GM19351 (cell line): ENCODE measurements around the gene ASPHD1.
"Not testable (repeated sequence)": the region's sequence is repeated elsewhere in the genome, so short reads cannot be mapped to it uniquely, and the experiment has no call there.

Source experiments
- ATAC-seq: cut with Tn5 transposase; IDR thresholded peaks from one replicate; pipeline ENCODE4 v1.9.1; 2021; ENCODE audit warnings: mild to moderate bottlenecking, moderate library complexity; ENCODE audit not compliant: unreplicated experiment

Gene ASPHD1

GRCh38 chr16:29900102-29900887, at the start of gene ASPHD1:
TSS of gene ASPHD1 (plus strand) at chr16:29900488. CDS start at chr16:29900972, 484 bp downstream.
- no peak for ATAC-seq

GRCh38 chr16:29850998-29851397, 49.3 kb upstream of the ASPHD1 start:
- no peak for ATAC-seq

- ATAC-seq = no peak
Observed at GRCh38 chr16:29852654-29853053, 47.6 kb upstream of the ASPHD1 start.

- no peak for ATAC-seq
Observed at GRCh38 chr16:29854520-29855100, 45.7 kb upstream of the ASPHD1 start.

- ATAC-seq = no peak
Observed at GRCh38 chr16:29857133-29857760, 43.0 kb upstream of the ASPHD1 start.

- no peak for ATAC-seq
Observed at GRCh38 chr16:29858149-29858849, 42.0 kb upstream of the ASPHD1 start.

- no peak for ATAC-seq
Observed at GRCh38 chr16:29858974-29859373, 41.3 kb upstream of the ASPHD1 start.

GRCh38 chr16:29860218-29860617, 40.1 kb upstream of the ASPHD1 start:
- no peak for ATAC-seq

- ATAC-seq = no peak
Observed at GRCh38 chr16:29862383-29862883, 37.9 kb upstream of the ASPHD1 start.

- ATAC-seq = peak; percentile 91
Observed at GRCh38 chr16:29862884-29863668, 37.2 kb upstream of the ASPHD1 start, which contains the start of gene CDIPT. TSS of gene CDIPT (minus strand) at chr16:29863226. CDS start at chr16:29862857, 369 bp downstream.

- no peak for ATAC-seq
Observed at GRCh38 chr16:29863669-29863984, 36.7 kb upstream of the ASPHD1 start.

GRCh38 chr16:29864205-29864604, 36.1 kb upstream of the ASPHD1 start:
- ATAC-seq = no peak

GRCh38 chr16:29868396-29869009, 31.8 kb upstream of the ASPHD1 start:
- no peak for ATAC-seq

GRCh38 chr16:29869067-29869466, 31.2 kb upstream of the ASPHD1 start:
- ATAC-seq = not testable (repeated sequence)

GRCh38 chr16:29871822-29872546, 28.3 kb upstream of the ASPHD1 start:
- no peak for ATAC-seq

- no peak for ATAC-seq
Observed at GRCh38 chr16:29873319-29873718, 27.0 kb upstream of the ASPHD1 start.

GRCh38 chr16:29875206-29875605, 25.1 kb upstream of the ASPHD1 start:
- ATAC-seq = no peak

GRCh38 chr16:29876217-29876593, 24.1 kb upstream of the ASPHD1 start:
- no peak for ATAC-seq

- no peak for ATAC-seq
Observed at GRCh38 chr16:29876594-29877249, 23.6 kb upstream of the ASPHD1 start.
